T-helper 2 cell treated with Interferon-gamma antibody and Interleukin-4, amounts not matched to agents 5 μg/mL and 100 μg/mL, for 36 hours (primary cell): Measurements from ENCODE around the gene PARVA.

ENCODE experiments used
- DNase-seq: peaks from one replicate; pipeline ENCODE4 v3.0.0; 2021; ENCODE audit warnings: low spot score
- H3K27ac Mint-ChIP-seq: one replicate; pipeline ENCODE4 v1.8.0; 2021; ENCODE audit warnings: mild to moderate bottlenecking, mixed read lengths
- H3K27me3 Mint-ChIP-seq: one replicate; pipeline ENCODE4 v1.8.0; 2021; ENCODE audit warnings: low read depth, mixed read lengths
- H3K36me3 Mint-ChIP-seq: one replicate; pipeline ENCODE4 v1.8.0; 2021; ENCODE audit warnings: low read depth, mixed read lengths
- H3K4me1 Mint-ChIP-seq: one replicate; pipeline ENCODE4 v1.8.0; 2021; ENCODE audit warnings: low read depth, mixed read lengths
- H3K4me3 Mint-ChIP-seq: one replicate; pipeline ENCODE4 v1.8.0; 2022; ENCODE audit warnings: mild to moderate bottlenecking, moderate library complexity, mixed read lengths
- H3K9me3 Mint-ChIP-seq: one replicate; pipeline ENCODE4 v1.8.0; 2021; ENCODE audit warnings: mixed read lengths

PARVA gene

GRCh38 chr11:12540075-12540680, 162.8 kb downstream of the PARVA start:
- Mint-ChIP-seq H3K9me3 (no peaks in the 10 kb centered on the region), H3K27me3 (peaks cover 4% of the 10 kb centered on the region), H3K27ac (no peak overlapping the region), H3K4me1 (no peaks in the 10 kb centered on the region), H3K4me3 (no peak overlapping the region), H3K36me3 (no peaks in the 10 kb centered on the region)
- no peak for DNase-seq

GRCh38 chr11:12540913-12541582, 163.7 kb downstream of the PARVA start:
- no peak for DNase-seq
- Mint-ChIP-seq H3K36me3 (no peaks in the 10 kb centered on the region), H3K9me3 (no peaks in the 10 kb centered on the region), H3K27ac (no peak overlapping the region), H3K4me3 (no peak overlapping the region), H3K27me3 (peaks cover 4% of the 10 kb centered on the region), H3K4me1 (no peaks in the 10 kb centered on the region)

- DNase-seq: no peak
- Mint-ChIP-seq H3K36me3 (no peaks in the 10 kb centered on the region), H3K9me3 (no peaks in the 10 kb centered on the region), H3K4me3 (no peak overlapping the region), H3K27ac (no peak overlapping the region), H3K27me3 (no peaks in the 10 kb centered on the region), H3K4me1 (no peaks in the 10 kb centered on the region)
Observed at GRCh38 chr11:12541583-12542151, 164.3 kb downstream of the PARVA start.

- no peak for DNase-seq
- H3K9me3 Mint-ChIP-seq: no peaks in the 10 kb centered on the region
- H3K4me3 Mint-ChIP-seq: no peak overlapping the region
- no peaks in the 10 kb centered on the region for H3K36me3 Mint-ChIP-seq
- no peaks in the 10 kb centered on the region for H3K27me3 Mint-ChIP-seq
- H3K27ac Mint-ChIP-seq: no peak overlapping the region
- H3K4me1 Mint-ChIP-seq: no peaks in the 10 kb centered on the region
Observed at GRCh38 chr11:12542186-12542935, 165.0 kb downstream of the PARVA start.

GRCh38 chr11:12543596-12544415, 166.4 kb downstream of the PARVA start:
- no peak for DNase-seq
- H3K9me3 Mint-ChIP-seq: no peaks in the 10 kb centered on the region
- H3K36me3 Mint-ChIP-seq: no peaks in the 10 kb centered on the region
- H3K27me3 Mint-ChIP-seq: no peaks in the 10 kb centered on the region
- no peak overlapping the region for H3K27ac Mint-ChIP-seq
- no peaks in the 10 kb centered on the region for H3K4me1 Mint-ChIP-seq
- no peak overlapping the region for H3K4me3 Mint-ChIP-seq

- Mint-ChIP-seq H3K36me3 (no peaks in the 10 kb centered on the region), H3K9me3 (no peaks in the 10 kb centered on the region), H3K4me3 (no peak overlapping the region), H3K27ac (no peak overlapping the region), H3K27me3 (no peaks in the 10 kb centered on the region), H3K4me1 (no peaks in the 10 kb centered on the region)
- DNase-seq: no peak
Observed at GRCh38 chr11:12544986-12545775, 167.8 kb downstream of the PARVA start.

GRCh38 chr11:12546122-12546521, 168.8 kb downstream of the PARVA start:
- H3K4me3 Mint-ChIP-seq: no peak overlapping the region
- no peaks in the 10 kb centered on the region for H3K9me3 Mint-ChIP-seq
- no peaks in the 10 kb centered on the region for H3K4me1 Mint-ChIP-seq
- H3K27me3 Mint-ChIP-seq: no peaks in the 10 kb centered on the region
- no peak for DNase-seq
- no peak overlapping the region for H3K27ac Mint-ChIP-seq
- H3K36me3 Mint-ChIP-seq: no peaks in the 10 kb centered on the region

GRCh38 chr11:12546660-12547059, 169.3 kb downstream of the PARVA start:
- Mint-ChIP-seq H3K27me3 (no peaks in the 10 kb centered on the region), H3K27ac (no peak overlapping the region), H3K4me1 (no peaks in the 10 kb centered on the region), H3K36me3 (no peaks in the 10 kb centered on the region), H3K9me3 (no peaks in the 10 kb centered on the region), H3K4me3 (no peak overlapping the region)
- DNase-seq: no peak

- H3K36me3 Mint-ChIP-seq: no peaks in the 10 kb centered on the region
Observed at GRCh38 chr11:12547953-12548650, 170.7 kb downstream of the PARVA start.

GRCh38 chr11:12552692-12553091, 175.3 kb downstream of the PARVA start:
- Mint-ChIP-seq H3K4me1 (no peaks in the 10 kb centered on the region), H3K4me3 (no peak overlapping the region), H3K36me3 (no peaks in the 10 kb centered on the region), H3K9me3 (no peaks in the 10 kb centered on the region), H3K27me3 (no peaks in the 10 kb centered on the region), H3K27ac (no peak overlapping the region)
- DNase-seq: no peak

More at GRCh38 chr11:12547953-12548650, 170.7 kb downstream of the PARVA start:
- H3K4me3 Mint-ChIP-seq: no peak overlapping the region
- DNase-seq: no peak
- no peak overlapping the region for H3K27ac Mint-ChIP-seq
- H3K9me3 Mint-ChIP-seq: no peaks in the 10 kb centered on the region
- H3K27me3 Mint-ChIP-seq: no peaks in the 10 kb centered on the region
- H3K4me1 Mint-ChIP-seq: no peaks in the 10 kb centered on the region

- H3K4me1 Mint-ChIP-seq: no peaks in the 10 kb centered on the region
- DNase-seq: no peak
- no peak overlapping the region for H3K27ac Mint-ChIP-seq
- no peaks in the 10 kb centered on the region for H3K9me3 Mint-ChIP-seq
- no peaks in the 10 kb centered on the region for H3K27me3 Mint-ChIP-seq
- H3K36me3 Mint-ChIP-seq: no peaks in the 10 kb centered on the region
- no peak overlapping the region for H3K4me3 Mint-ChIP-seq
Observed at GRCh38 chr11:12554122-12554521, 176.8 kb downstream of the PARVA start.

GRCh38 chr11:12556155-12556554, 178.8 kb downstream of the PARVA start:
- H3K27me3 Mint-ChIP-seq: peaks cover 2% of the 10 kb centered on the region
- DNase-seq: no peak
- no peaks in the 10 kb centered on the region for H3K9me3 Mint-ChIP-seq
- no peak overlapping the region for H3K4me3 Mint-ChIP-seq
- H3K4me1 Mint-ChIP-seq: no peaks in the 10 kb centered on the region
- H3K36me3 Mint-ChIP-seq: no peaks in the 10 kb centered on the region
- no peak overlapping the region for H3K27ac Mint-ChIP-seq
